Measurements from ENCODE around the gene PSMB5.

GRCh38 chr14:23077962-23078361 lies 43.3 kb upstream of the PSMB5 start:
- TF ChIP-seq POLR2A (IDR thresholded peaks at IDR 0.05), result no peak
- no peak for TF ChIP-seq CTCF (IDR thresholded peaks at IDR 0.05)
- TF ChIP-seq EP300 (IDR thresholded peaks at IDR 0.05), result no peak
